Posterior vena cava (tissue), 2 donors: ENCODE measurements around the gene NR2F2. TPM values are rescaled to one million over a fixed set of nuclear protein-coding genes. Genes with fewer than 3 reads are reported as not detected.

Experiments
- DNase-seq: peaks from one replicate; pipeline ENCODE4 v3.0.0-alpha.2; 2020; ENCODE audit warnings: low spot score
- intact Hi-C, 2 donors: fragments of 100-400 bp; cut with DNase I; formaldehyde crosslinking; loops; one replicate each; pipeline versions ENCODE4 v1.14.1 to v1.14.2; 2022 to 2023
- total RNA-seq, 2 donors: library from RNA; stranded (reverse); fragmentation: NEBNext Ultra II Directional; extraction: Animal tissue kit (Norgen Biotek cat#: 25700); gene quantifications; one replicate each; pipeline ENCODE4 v1.2.1, GENCODE V29; 2021
- donor health status: DM: yes; HTN: yes; CAD: no.
- donor health status: DM: yes; HTN: yes; CAD: no.

The NR2F2 gene
- total RNA-seq, 2 donors from 2014 or later = 208 to 213 TPM

- intact Hi-C loops = loop anchor here (10.0 kb wide), 2 partner anchors 877 to 1683 kb away; no protein-coding TSS in a partner anchor
- no peak for DNase-seq
These were observed 27.7 kb downstream of the NR2F2 start for GRCh38 chr15:96358001-96358801.

- DNase-seq = no peak
- intact Hi-C loops = loop anchor here (10.0 kb wide), 2 partner anchors 876 to 1684 kb away; no protein-coding TSS in a partner anchor
These were observed 28.5 kb downstream of the NR2F2 start for GRCh38 chr15:96358821-96359615.

- DNase-seq = peak; percentile 88
- intact Hi-C loops = loop anchor here (10.0 kb wide), 2 partner anchors 875 to 1685 kb away; no protein-coding TSS in a partner anchor
These were observed 29.4 kb downstream of the NR2F2 start for GRCh38 chr15:96359616-96360521.

GRCh38 chr15:96360581-96361308 is 30.2 kb downstream of the NR2F2 start:
- intact Hi-C loops = no loop called here
- DNase-seq = peak; percentile 58

- intact Hi-C loops = no loop called here
- DNase-seq = peak; percentile 73
These were observed 31.0 kb downstream of the NR2F2 start for GRCh38 chr15:96361309-96362010.

DNA sequence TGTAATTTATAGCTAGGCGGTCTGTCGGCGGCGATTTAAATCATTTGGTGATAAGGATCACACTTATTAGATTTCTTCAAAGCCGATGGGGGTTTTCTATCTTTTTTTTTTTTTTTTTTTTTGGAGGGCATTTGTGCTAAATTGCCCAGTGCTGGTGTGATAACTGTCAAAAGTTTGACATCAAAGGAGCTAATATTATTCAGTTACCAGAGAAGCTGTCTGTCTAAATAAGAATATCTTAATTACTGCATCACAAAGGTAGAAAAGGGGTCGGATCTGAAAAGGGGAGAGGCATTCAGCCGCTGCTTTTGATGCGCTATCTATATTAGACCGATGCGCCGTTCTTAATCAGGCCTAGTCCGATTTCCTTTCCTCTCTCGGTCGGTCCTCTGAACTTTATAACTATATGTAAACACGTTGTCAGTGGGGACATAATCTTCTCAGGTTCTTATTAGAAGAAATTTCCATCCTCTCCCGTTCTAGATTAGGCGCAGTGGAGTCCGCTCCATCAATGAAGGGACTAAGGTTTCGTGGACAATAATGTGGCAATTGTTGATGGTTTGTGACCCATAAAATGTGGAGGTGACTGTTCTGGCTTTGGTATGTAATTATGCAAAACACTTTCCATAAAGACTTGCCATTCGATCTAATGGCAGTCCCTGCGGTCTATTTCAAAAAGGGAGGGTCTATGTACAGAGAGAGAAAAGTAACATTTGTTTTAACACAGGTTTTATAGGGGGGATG is 31.7 kb downstream of the NR2F2 start:
- intact Hi-C loops = no loop called here
- DNase-seq = no peak

GRCh38 chr15:96362755-96363651 is 32.5 kb downstream of the NR2F2 start:
- DNase-seq = peak; percentile 28
- intact Hi-C loops = no loop called here

DNA sequence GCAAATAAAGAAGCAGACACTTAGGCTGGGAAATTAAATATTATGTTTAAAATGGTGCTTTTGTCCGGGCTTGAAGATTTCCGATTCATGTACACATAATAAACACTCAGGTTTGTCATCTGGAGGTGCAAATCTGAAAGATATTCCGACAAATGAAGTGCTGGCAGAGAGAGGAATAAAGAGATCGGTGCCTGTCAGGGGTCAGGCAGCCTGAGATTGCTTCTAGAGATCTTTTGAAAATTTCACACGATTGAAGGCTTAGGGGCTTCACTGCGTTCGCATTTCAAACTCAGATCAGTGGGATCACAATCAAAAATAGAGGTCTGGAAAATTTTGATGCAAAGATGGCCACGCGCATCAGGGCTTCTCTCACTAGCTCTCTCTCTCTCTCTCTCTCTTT is 33.2 kb downstream of the NR2F2 start:
- no peak for DNase-seq
- intact Hi-C loops = no loop called here

DNA sequence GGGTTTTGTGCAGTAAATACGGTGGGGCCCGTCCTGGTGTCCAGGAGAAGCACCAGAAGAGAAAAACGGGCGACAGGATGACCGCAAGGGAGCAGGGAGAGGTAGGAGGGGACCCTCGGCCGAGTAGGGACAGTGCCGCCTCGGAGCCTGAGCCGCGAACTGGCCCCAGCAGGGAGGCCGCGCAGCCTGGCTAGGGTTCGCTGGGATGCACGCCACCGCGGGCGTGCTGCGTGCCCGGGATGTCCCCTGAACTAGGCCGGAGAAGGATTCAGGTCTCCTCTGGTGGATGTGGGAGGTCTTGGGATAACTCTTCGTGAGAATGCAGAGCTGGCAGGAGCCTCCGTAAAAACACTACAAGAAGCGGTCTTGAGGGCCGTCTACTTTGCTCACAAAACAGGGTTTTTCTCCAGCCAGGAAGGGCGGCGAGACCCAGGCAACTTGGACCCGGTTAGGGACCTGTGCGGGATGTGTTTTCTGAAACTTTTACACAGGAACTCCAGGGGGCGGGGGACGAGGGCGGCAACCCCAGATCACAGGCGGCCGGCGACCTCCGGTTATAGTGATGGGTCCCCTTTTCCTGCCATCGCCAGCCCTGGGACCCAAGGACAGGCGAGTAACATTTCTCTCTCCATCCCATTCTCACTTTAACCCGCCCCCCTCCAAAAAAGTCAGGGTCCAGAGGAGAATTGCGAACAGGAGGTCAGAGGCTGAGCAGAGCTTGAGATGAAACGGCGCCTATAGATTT is 35.5 kb downstream of the NR2F2 start:
- no peak for DNase-seq
- intact Hi-C loops = no loop called here

DNA sequence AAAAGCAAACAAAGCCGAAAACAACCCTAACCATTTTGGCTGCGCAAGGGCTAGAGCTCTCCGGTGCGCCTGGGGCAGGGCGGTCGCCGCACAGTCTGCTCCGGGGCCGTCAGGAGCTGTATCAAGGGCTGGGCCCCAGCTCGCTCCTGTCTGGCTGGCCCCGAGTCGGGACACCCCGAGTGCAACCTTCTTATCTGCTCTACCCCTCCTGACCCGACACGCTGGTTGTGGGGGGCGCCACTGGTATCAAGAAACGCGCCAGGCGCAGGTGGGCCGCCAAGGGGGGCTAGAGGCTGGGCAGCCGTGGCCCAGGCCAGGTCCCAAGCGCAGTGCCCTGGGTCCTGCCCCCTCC is 36.0 kb downstream of the NR2F2 start:
- intact Hi-C loops = no loop called here
- no peak for DNase-seq

DNA sequence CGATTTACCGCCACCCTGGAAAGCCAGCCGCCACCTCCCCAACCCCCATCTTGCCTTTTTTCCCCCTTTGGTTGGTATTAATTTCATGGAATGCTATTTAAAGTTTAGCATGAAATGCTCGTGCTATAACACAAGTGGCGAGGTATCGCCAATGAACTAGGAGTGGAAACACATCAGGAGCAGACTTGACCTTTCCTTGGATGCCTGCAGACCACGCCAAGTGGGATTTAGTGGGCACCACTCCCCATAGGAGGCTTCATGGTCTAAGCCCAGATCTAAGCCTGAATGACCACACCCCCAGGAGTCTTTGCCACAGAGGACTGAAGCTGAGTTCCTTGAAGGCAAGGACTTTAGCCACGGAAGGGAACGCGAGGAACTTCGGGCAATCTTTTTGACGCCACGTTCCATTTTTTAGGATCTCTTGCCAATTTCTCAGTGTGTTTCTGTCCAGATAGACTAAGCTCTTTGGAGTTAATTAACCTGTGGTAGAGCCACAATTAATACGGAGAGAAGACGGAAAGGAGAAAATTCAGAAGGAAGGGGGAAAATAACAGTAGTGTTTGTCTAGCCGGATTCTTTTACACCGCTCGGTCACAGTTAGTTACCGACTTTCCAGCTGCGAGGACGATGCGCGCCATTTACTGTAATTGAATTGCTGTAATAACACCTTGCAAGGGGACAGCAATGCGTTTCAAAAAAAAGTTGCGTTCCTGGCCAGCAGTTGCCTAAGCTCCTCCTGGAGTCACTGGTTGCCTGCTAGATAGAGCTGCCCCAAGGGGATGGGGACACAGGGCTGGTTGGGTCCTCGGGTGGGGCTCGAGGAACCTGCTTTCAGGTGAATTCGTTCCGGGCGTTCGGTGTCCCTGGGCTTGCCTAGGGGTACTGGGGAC is 37.1 kb downstream of the NR2F2 start:
- no peak for DNase-seq
- intact Hi-C loops = no loop called here

DNA sequence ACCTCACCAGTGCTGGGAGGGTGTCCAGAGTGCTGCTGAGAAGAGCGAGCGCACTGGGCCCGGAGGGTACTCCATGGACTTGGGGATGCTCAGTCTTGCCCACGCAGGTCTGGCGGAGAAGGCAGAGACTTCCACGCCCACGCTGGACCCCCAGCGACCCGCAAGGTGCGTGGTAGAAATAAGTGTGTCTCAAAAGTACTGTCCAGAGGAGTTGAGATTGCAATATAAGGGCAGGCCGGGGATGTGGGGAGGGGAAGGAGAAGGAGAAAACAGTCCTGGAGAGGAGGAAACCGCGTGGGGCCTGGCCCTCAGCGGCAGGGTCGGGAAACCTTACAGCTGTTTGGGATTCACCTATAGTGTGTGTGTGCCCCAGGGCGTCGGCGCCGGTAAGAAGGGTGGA is 38.9 kb downstream of the NR2F2 start:
- no peak for DNase-seq
- intact Hi-C loops = no loop called here

- no peak for DNase-seq
- intact Hi-C loops = no loop called here
These were observed 39.5 kb downstream of the NR2F2 start for GRCh38 chr15:96369825-96370621.

DNA sequence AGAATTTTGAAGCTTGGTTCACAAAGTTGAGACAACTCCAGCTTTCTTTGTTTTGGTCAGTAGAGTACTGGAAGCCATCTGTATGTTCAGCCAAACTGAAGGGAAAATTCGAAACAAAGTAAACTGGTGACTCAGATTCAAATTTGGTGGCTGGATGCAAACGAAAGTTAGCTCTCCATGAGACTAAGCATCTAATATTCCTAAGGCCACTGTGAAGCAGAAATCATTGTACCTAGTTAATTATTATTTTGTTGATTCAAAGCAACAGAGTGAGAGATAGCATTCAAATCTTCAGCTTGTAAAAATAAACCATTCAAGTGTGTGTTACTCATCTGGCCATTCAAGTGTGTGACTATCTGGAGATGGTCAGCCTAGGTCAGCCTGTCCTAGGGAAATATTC is 42.1 kb downstream of the NR2F2 start:
- intact Hi-C loops = no loop called here
- DNase-seq = no peak
